ENCODE results near the gene NAALADL2.

Gene NAALADL2

GRCh38 chr3:175695251-175695650 lies 836.1 kb downstream of the NAALADL2 start:
- peak; percentile 17 for DNase-seq (ENCODE audit: low read depth)
- no peak for TF ChIP-seq CTCF (conservative IDR thresholded peaks at IDR 0.05; ENCODE audit: low read depth, low read length)
- no peak overlapping the region for H3K4me3 ChIP-seq (ENCODE audit: low read depth, low read length)

- TF ChIP-seq CTCF (conservative IDR thresholded peaks at IDR 0.05; ENCODE audit: low read depth, low read length): no peak
- no peak overlapping the region for H3K4me3 ChIP-seq (ENCODE audit: low read depth, low read length)
- no peak for DNase-seq (ENCODE audit: low read depth)
These were observed 843.8 kb downstream of the NAALADL2 start for GRCh38 chr3:175702956-175703355.

DNA sequence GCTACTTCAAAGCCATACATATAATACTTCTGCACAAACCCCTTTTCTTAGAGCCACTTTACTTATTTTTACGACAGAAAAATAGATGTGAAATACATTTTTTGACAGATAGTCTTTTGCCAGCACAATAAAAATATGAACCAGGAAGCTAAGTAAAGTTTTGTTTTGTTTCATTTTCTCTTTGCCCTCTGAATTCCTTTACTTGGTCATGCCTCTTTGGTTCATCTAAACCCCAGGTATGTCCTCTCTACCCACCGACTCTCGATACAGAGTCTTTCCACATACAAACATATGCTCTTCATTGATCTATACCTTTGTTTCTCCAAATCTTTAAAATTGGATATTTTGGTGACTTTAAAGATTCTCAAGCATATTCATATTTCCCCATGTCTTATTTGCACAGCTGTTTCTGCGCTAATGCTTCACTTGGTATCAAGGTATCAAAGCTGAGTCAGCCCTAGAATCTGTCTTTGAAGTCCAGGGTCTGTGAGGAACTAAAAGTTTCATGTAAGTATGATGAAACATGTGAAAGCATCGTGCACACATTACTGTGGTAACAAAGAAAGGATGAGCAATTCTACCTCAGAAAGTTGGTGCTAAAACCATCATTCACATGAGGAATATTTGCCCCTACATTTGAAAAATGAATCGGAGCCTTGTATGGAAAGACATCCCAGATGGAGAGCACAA lies 845.4 kb downstream of the NAALADL2 start:
- no peak for TF ChIP-seq CTCF (conservative IDR thresholded peaks at IDR 0.05; ENCODE audit: low read depth, low read length)
- H3K4me3 ChIP-seq (ENCODE audit: low read depth, low read length): no peak overlapping the region
- DNase-seq (ENCODE audit: low read depth): no peak

DNA sequence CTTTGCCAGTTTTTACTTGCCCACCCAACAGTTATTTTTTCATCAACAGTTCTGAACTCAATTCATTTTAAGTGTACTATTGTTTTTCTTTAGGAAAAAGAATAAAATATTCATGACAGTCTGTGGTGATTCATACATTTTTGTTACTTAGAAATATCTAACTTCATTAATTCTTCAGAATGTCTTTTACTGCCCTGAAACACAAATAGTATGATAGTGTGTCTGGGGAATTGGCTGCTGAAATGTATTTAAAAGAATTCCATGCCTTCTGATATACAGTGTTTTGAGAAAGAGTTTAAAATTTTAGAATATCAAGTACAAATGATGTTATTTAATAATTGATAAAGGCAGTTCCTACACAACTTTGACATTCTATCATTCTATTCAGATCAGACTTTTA lies 854.1 kb downstream of the NAALADL2 start:
- no peak for TF ChIP-seq CTCF (conservative IDR thresholded peaks at IDR 0.05; ENCODE audit: low read depth, low read length)
- DNase-seq (ENCODE audit: low read depth): peak; percentile 8
- no peak overlapping the region for H3K4me3 ChIP-seq (ENCODE audit: low read depth, low read length)

DNA sequence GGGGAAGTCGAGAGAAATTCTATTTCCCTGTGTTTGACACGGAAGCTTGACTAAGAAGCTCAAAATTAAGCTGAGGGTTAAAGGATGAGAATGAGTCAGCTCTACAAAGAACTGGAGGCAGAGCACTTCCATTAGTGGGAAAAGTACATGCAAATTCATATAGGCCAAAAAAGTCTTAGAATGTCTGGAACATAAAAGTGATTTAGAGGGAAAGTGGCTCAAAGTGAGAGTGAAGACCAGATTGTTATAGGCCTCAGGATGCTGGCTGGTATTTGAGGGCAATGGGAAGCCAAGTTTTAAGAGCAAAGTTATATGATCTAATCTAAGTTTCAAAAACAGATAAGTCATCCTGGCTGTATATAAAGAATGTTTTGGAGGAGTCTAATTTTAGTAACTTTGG lies 857.3 kb downstream of the NAALADL2 start:
- TF ChIP-seq CTCF (conservative IDR thresholded peaks at IDR 0.05; ENCODE audit: low read depth, low read length): no peak
- DNase-seq (ENCODE audit: low read depth): peak; percentile 16
- H3K4me3 ChIP-seq (ENCODE audit: low read depth, low read length): no peak overlapping the region

GRCh38 chr3:175726228-175726627 lies 867.1 kb downstream of the NAALADL2 start:
- DNase-seq (ENCODE audit: low read depth): no peak
- no peak overlapping the region for H3K4me3 ChIP-seq (ENCODE audit: low read depth, low read length)
- TF ChIP-seq CTCF (conservative IDR thresholded peaks at IDR 0.05; ENCODE audit: low read depth, low read length): no peak

DNA sequence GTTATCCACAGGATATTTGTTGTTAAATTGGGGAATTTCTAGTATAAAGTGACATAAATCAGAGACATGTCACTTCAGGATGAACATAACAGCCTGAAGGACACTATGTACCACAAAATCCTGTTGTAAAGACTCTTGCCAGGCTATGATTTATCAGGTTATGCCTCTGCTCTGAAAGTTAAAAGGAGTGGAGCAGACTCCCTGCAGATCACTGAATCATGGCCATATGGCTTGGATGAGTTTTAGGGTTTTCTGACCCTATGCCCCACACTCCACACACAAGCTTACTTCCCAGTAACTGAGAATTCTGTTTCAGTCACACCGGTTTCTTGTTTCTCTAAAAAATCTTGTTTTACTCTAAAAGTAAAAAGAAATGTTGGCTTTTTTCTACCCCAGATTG lies 869.4 kb downstream of the NAALADL2 start:
- no peak overlapping the region for H3K4me3 ChIP-seq (ENCODE audit: low read depth, low read length)
- no peak for TF ChIP-seq CTCF (conservative IDR thresholded peaks at IDR 0.05; ENCODE audit: low read depth, low read length)
- peak; percentile 34 for DNase-seq (ENCODE audit: low read depth)

Data from choroid plexus epithelial cell (primary cell).